Loucy (cell line): ENCODE data around the gene A2M.

Source experiments
- CTCF ChIP-seq: fragments of 200-600 bp; sonication (generic); conservative IDR thresholded peaks from 2 replicates; pipeline ENCODE4 v1.5.1; 2014; ENCODE audit warnings: mild to moderate bottlenecking, antibody characterized with exemption, low read length
- EZH2phosphoT487 ChIP-seq: fragments of 200-600 bp; IDR thresholded peaks from 2 replicates; pipeline ENCODE4 v1.6.1; 2018; ENCODE audit warnings: antibody characterized with exemption, mild to moderate bottlenecking, moderate library complexity, borderline replicate concordance

GRCh38 chr12:9040484-9041186 is 75.1 kb downstream of the A2M start:
- TF ChIP-seq CTCF: no peak
- no peak for TF ChIP-seq EZH2phosphoT487
